WERI-Rb-1 (cell line): ENCODE data around the gene SULT2B1.

ENCODE experiments used
- DNase-seq: peaks from one replicate; pipeline ENCODE4 v3.0.0-alpha.2; 2020
- H3K27ac ChIP-seq: fragments of 250-450 bp; sonication (Bioruptor Pico); 2 replicates; pipeline ENCODE4 v1.5.1; 2020; ENCODE audit warnings: mild to moderate bottlenecking, moderate library complexity
- H3K27me3 ChIP-seq: fragments of 250-450 bp; sonication (Bioruptor Pico); 2 replicates; pipeline ENCODE4 v1.5.1; 2021; ENCODE audit warnings: mild to moderate bottlenecking, low read depth, moderate library complexity; ENCODE audit not compliant: insufficient read depth, severe bottlenecking
- H3K36me3 ChIP-seq: fragments of 250-450 bp; sonication (Bioruptor Pico); 2 replicates; pipeline ENCODE4 v1.5.1; 2020; ENCODE audit warnings: mild to moderate bottlenecking, moderate library complexity
- H3K4me3 ChIP-seq: 2 replicates; pipeline ENCODE4 v1.5.1; 2011; ENCODE audit warnings: low read depth, mild to moderate bottlenecking, control low read depth, low read length
- H3K9me3 ChIP-seq: fragments of 250-450 bp; sonication (Bioruptor Pico); 2 replicates; pipeline ENCODE4 v1.5.1; 2021; ENCODE audit warnings: mild to moderate bottlenecking, moderate library complexity; ENCODE audit not compliant: severe bottlenecking
- CTCF ChIP-seq: IDR thresholded peaks from 2 replicates; pipeline ENCODE4 v1.5.1; 2011; ENCODE audit warnings: low read depth, mild to moderate bottlenecking, control low read depth, inconsistent platforms, low read length

Gene SULT2B1

DNA sequence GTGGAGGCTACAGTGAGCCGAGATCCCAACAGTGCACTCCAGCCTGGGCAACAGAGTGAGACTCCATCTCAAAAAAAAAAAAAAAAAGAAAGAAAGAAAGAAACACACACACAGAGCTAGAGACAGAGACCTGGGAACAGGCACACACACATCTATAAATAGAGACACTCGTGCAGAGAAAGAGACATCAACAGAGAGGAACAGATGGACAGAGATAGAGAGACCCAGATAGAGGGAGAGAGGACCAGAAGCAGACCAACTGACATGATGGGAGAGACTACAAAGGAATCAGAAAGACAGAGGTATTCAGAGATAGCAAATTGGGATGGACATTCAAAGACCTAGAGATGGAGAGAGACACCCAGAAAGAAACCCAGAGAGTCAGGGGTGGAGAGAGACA, 96.2 kb downstream of the SULT2B1 start:
- H3K9me3 ChIP-seq: no peaks in the 10 kb centered on the region
- no peak for TF ChIP-seq CTCF
- no peaks in the 10 kb centered on the region for H3K27me3 ChIP-seq
- no peaks in the 10 kb centered on the region for H3K36me3 ChIP-seq
- DNase-seq: no peak
- no peak overlapping the region for H3K27ac ChIP-seq
- no peak overlapping the region for H3K4me3 ChIP-seq
